AG04450 (cell line): ENCODE data around the gene ZNF816. TPM values are rescaled to one million over a fixed set of nuclear protein-coding genes. Genes with fewer than 3 reads are reported as not detected.

Source experiments
- CTCF ChIA-PET: fragments of 300-600, 350-600 bp; formaldehyde crosslinking; extraction: SDS; loops from one replicate; lab custom pipeline; 2022; ENCODE audit warnings: antibody characterized with exemption, inconsistent platforms; lab: Charles Lee
- POLR2A ChIA-PET: fragments of 350-600 bp; formaldehyde crosslinking; extraction: SDS; loops from one replicate; lab custom pipeline; 2021; ENCODE audit warnings: antibody characterized with exemption, inconsistent platforms; lab: Yijun Ruan, JAX
- DNase-seq: peaks from one replicate; pipeline ENCODE4 v3.0.0-alpha.2; 2011; ENCODE audit warnings: low read depth, low spot score
- H3K27ac ChIP-seq: one replicate; pipeline ENCODE4 v1.5.1; 2012; ENCODE audit warnings: low read depth, low read length, control low read depth
- H3K27me3 ChIP-seq: one replicate; pipeline ENCODE4 v1.6.0; 2012; ENCODE audit warnings: low read length; ENCODE audit not compliant: control insufficient read depth, insufficient read depth
- H3K4me3 ChIP-seq: 2 replicates; pipeline ENCODE4 v1.5.1; 2011; ENCODE audit warnings: mild to moderate bottlenecking, low read depth, low read length, control low read depth
- H3K9me3 ChIP-seq: 2 replicates; pipeline ENCODE4 v1.5.1; 2012; ENCODE audit warnings: low read length; ENCODE audit not compliant: control insufficient read depth, insufficient read depth
- CTCF ChIP-seq: IDR thresholded peaks from 2 replicates; pipeline ENCODE4 v1.5.1; 2011; ENCODE audit warnings: low read depth, low read length, control low read depth, inconsistent platforms
- polyA plus RNA-seq: library from polyadenylated mRNA; depleted of rRNA; stranded (reverse); fragments of >200 nt; gene quantifications from 2 replicates; pipeline ENCODE4 v1.2.3, GENCODE V29; 2011

ZNF816 gene
- polyA plus RNA-seq, 1 experiment, result 6.3 TPM

- ChIA-PET CTCF (no interaction called here), POLR2A (no interaction called here)
- H3K9me3 ChIP-seq, result peaks cover 41% of the 10 kb centered on the region
These were observed 33.0 kb upstream of the ZNF816 start for GRCh38 chr19:52995711-52996110.

GRCh38 chr19:52993342-52994178 lies 30.9 kb upstream of the ZNF816 start:
- DNase-seq, result peak; percentile 55
- Histone ChIP-seq H3K27ac (peak overlapping the region; percentile 73), H3K27me3 (no peaks in the 10 kb centered on the region), H3K4me3 (peak overlapping the region; percentile 65), H3K9me3 (peaks cover 36% of the 10 kb centered on the region)
- TF ChIP-seq CTCF, result peak; percentile 53
- ChIA-PET POLR2A (interaction anchor here (0.6 to 0.7 kb wide), 2 partner anchors 133 to 1311 kb away, joined by 3 to 10 read pairs; no protein-coding TSS in a partner anchor), CTCF (interaction anchor here (0.6 to 1.3 kb wide), 13 partner anchors 8 to 1098 kb away, joined by 3 to 17 read pairs (median 3); no protein-coding TSS in a partner anchor)

More at GRCh38 chr19:52995711-52996110, 33.0 kb upstream of the ZNF816 start:
- no peak for DNase-seq
- H3K27me3 ChIP-seq, result no peaks in the 10 kb centered on the region
- H3K27ac ChIP-seq, result no peak overlapping the region
- no peak for TF ChIP-seq CTCF
- no peak overlapping the region for H3K4me3 ChIP-seq

- ChIA-PET POLR2A (interaction anchor here (0.6 to 0.7 kb wide), 2 partner anchors 132 to 1312 kb away, joined by 3 to 10 read pairs; no protein-coding TSS in a partner anchor), CTCF (interaction anchor here (0.7 kb wide), 2 partner anchors 946 to 1096 kb away, joined by 4 to 17 read pairs; no protein-coding TSS in a partner anchor)
- no peak for TF ChIP-seq CTCF
- DNase-seq, result no peak
- Histone ChIP-seq H3K4me3 (peak overlapping the region; percentile 65), H3K27ac (peak overlapping the region; percentile 52), H3K9me3 (peaks cover 29% of the 10 kb centered on the region), H3K27me3 (no peaks in the 10 kb centered on the region)
These were observed 29.7 kb upstream of the ZNF816 start for GRCh38 chr19:52992109-52993004.

- no peak for TF ChIP-seq CTCF
- peak overlapping the region; percentile 21 for H3K27ac ChIP-seq
- no peak for DNase-seq
- no peaks in the 10 kb centered on the region for H3K27me3 ChIP-seq
- H3K9me3 ChIP-seq, result peaks cover 27% of the 10 kb centered on the region
- H3K4me3 ChIP-seq, result no peak overlapping the region
- ChIA-PET POLR2A (no interaction called here), CTCF (no interaction called here)
These were observed 28.8 kb upstream of the ZNF816 start for GRCh38 chr19:52991484-52991883.
